Hippocampal formation (tissue), 2 donors: ENCODE data around the gene KLHL33.

ENCODE experiments used
- DNase-seq, 2 donors: peaks; one replicate each; lab custom pipeline; 2025; lab: John Stamatoyannopoulos, UW

Gene KLHL33

DNA sequence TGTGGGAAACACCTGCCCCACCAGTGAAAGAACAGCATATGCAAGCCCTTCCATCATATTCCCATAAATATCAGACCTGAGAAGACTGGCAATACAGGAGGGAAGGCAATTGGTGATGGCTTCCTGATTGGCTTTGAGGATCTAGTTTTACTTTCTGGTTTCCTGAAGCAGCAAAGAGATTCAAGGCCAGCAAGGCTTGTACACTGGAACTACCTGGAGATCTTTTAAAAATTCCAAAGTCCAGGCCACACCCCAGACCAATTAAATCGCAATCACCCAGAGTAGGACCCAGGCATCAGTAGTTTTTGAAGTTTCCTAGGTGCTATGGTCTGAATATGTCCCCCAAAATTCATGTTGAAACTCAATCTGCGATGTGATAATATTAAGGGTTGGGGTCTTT, 19.7 kb downstream of the KLHL33 start:
- no peak for DNase-seq

DNA sequence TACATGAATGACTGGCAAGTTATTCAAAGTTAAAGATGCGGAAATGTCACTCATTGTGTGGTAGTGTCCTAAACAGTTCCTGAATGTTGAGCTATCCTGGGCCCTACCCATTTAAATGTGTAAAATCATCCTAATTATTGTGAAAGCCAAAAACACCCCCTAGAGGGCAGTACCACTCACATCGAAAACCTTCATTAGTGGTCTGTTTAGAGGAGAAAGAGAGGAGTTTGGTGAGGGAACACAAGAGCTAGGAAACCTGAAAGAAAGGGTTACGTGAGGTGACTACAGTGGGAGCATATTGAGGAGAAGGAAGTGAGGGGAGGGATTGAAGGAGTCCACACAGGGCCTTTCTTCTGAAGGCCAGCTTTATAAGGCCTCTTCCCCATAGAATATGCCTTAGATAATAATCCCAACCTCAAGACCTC, 20.2 kb downstream of the KLHL33 start:
- peak in 1 of 2 donors; percentile 68 for DNase-seq

DNA sequence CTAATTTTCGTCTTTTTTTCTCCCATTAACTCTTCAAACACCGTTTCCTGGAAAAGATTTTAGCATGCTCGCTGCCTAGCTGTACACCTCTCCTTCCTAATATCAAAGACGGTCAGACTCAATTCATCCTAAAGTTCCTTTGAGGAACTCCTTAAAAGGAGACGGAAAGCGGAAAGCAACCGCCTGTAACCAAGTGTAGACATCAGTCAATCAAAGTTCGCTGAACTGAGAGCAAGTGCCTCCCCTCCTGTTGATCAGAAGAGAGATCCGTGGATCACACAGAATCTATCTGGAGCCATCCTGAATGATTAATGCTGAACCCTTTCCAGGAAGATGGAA, 22.3 kb downstream of the KLHL33 start:
- no peak for DNase-seq

DNA sequence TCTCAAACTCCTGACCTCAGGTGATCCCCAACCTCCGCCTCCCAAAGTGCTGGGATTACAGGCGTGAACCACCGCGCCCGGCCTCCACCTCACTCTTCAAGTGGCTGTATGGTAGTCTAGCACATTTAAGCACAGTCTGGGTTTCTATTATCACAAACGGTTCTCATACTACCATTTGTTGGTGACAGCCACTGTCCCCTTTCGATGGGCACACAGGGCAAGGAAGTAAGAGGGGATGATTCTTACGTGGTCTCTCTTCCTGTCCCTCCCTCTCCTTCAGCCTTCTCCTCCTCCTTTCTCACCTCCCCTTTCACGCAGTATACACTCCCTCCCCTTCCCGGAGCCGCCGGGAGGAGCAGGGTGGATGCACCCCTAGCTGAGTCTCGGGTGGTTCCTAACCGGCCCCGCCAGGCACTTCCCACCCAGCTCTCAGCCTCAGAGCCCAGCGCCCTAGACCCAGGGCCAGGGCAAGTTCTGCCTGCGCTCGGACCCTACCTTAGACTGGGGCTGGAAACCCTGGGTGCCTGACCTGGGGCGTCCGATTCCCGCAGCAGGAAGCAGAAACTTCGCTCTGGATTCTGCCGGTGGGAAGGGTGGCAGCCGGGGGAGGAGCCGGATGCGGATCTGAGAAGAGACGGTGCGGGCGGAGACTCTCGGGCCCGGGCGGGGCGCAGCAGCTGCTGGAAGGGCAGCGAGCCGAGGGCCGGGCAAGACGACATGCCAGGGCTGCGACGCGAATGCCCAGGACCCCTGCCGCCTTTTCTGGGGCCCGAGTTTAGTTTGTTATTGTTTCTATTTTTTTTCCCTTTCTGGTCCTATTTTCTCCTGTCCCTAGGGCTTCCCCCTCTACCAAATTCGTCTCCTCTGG, 22.9 kb downstream of the KLHL33 start, which contains the start of gene TEP1:
TSS of gene TEP1 (minus strand) at position 626 of the 868 bp plus-strand sequence. CDS start 5,062 bp downstream, outside the sequence.
- DNase-seq, result peak; percentile 69 to 75

DNA sequence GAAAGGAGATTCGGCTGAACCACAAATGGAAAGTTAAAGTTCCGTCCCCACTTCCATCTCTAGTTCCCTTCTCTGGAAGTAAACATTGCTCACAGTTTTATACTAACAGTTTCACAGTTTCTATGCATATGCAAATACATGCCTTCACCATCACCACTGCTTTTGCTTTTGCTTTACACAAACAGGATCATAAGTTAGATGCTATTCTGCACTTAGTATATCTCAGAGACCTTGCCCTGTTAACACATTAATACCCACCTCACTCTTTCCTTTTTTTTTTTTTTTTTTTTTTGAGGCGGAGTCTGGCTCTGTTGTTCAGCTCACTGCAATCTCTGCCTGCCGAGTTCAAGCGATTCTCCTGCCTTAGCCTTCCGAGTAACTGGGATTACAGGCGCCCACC, 23.6 kb downstream of the KLHL33 start:
- no peak for DNase-seq

DNA sequence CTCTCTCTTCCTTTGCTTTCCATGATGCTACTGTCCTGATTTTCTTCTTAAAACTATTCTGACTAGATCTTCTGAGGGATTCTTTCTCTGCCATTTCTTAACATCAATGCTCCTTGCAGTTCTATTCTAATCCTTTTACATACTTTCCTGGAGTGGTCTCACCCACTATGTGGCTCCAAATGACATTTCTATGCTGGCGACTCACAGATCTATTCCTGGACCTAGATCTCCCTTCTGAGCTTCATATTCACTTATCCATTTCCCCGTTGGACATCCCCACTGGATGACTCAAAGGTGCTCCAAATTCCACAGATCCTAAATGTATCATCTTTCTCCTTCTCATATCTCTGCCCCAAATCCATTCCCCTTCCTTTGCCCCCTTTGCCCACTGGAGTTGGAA, 26.7 kb downstream of the KLHL33 start:
- DNase-seq, result no peak

DNA sequence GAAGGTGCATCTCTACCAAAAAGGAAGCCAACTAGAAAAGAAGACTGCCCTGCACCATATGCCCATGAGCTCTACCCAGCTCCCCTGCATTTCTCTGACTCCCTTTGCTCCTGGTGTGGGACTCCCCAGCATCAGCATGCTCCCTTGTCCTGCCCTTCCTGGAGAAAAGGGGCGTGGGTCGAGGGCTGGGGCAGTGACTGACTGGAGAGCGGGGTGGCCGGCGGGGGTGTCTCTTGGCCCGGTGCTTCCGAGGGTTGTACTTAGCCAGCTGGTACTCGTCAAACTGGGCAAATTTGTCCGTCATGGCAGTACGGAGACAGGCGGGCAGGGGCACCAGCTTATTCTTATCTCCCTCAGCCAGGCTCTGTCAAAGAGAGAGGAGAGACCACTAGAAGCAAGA, 32.4 kb downstream of the KLHL33 start:
- no peak for DNase-seq

DNA sequence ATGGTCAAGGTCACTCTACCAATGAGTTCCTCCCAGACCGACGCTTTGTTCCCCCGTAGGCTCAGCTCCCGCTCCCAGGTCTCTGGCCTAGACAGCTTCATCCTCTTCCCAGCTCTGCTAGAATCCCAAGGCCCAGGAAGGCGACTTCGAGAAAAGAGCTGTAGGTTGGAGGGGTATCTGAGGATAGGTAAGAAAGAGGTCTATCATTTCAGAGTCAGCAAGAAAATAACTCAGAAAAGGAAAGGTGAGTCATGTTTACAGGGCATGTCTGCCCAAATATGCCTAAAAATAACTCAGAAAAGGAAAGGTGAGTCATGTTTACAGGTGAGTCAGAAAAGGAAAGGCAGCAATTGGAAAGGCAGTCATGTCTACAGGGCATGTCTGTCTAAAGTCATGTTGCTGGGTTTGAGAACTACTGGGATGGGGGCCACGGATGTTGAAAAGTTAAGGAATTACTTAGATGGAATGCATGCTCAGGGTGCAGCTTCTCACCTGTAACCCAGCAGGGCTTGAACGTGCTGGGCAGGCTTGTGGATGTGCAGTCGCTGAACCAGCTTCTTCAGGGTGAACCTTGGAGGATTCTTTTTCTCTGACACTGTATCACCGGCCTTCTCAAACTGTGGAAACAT, 34.9 kb downstream of the KLHL33 start:
- DNase-seq, result no peak

DNA sequence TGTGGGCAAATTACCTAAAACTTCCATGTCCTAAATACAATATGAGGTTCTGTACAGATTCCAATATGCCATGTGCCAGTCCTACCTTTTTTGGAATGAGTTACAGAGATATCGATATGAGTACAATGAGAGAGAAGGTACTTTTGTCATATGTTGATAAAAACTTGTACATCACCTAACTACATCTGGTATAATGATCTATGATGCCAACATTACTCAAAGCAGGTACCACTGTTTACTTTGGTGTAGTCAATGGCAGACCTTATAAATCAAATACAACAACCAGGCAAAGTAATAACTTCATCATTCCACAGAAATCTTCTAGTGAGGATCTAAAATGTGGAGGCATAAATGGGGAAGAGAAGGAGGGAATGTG, 35.4 kb downstream of the KLHL33 start:
- no peak for DNase-seq

DNA sequence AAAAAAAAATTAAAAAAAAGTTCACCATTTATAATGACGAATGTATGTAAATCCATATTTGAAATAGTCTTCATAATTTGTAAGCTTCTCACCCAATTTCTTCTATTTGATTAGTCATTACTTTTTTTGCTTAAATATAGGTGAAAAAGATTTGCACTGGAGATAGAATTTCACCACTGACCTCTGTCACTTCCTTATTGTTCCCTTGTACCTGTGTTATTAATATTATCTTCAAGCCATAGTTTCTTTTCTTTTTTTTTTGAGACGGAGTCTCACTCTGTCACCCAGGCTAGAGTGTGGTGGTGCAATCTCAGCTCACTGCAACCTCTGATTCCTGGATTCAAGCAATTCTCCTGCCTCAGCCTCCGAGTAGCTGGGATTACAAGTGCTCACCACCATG, 38.5 kb downstream of the KLHL33 start:
- DNase-seq, result no peak

DNA sequence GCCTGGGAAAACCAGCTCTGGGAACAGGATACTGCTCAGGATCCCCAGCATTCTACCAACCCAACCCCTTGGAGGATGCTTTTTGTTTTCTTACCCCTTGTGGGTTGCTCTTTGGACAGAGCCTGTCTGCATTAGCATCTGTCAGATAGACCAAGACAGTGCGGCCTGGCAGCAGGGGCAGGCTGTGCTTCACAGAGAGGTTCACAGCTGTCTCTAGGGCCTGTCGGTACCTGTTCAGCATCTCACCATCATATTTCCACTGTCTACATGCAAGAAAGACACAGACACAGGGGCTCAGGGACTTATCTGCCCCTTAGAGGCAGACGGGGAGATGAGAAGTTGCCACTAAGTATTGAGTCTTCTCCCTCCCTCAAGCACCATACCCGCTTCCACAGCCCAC, 44.5 kb downstream of the KLHL33 start:
- DNase-seq, result no peak

DNA sequence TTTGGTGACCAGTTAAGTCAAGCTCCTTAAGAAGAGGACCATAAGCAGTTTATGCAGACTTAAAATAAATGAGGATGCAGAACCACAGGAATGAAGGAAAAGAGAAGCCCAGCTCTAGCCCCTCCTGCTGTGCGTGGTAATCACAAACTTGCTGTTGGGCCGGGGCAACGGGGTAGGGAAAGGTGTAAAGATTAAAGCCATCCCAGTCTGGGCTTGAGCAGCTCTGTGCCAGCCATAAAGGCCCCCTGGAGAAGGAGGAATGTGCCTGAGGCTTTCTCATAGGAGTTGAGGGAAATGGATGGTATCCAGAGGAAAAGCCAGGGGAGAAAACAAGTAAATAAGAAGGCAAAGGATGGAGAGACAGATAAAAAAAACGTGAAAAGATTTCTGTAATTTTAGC, 47.8 kb downstream of the KLHL33 start:
- no peak for DNase-seq

DNA sequence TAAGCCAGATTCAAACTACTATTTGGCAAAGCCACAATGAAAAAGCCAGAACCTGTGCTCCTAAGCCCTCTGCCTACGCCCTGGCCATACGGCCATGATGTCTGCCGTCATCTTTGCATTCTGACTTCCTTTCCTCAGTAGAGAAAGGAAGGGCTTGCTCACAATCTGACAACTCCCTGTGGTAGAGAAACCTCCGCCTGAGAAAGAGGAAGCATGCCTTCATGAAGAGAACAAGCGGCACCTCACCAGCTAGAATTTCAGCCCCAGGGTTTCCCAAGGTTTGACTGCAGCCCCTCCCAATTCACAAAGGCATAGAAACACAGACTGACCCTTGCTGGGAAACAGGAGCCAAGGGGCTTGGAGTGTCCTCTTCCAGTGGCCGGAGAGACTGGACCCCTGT, 48.4 kb downstream of the KLHL33 start:
- DNase-seq, result no peak

DNA sequence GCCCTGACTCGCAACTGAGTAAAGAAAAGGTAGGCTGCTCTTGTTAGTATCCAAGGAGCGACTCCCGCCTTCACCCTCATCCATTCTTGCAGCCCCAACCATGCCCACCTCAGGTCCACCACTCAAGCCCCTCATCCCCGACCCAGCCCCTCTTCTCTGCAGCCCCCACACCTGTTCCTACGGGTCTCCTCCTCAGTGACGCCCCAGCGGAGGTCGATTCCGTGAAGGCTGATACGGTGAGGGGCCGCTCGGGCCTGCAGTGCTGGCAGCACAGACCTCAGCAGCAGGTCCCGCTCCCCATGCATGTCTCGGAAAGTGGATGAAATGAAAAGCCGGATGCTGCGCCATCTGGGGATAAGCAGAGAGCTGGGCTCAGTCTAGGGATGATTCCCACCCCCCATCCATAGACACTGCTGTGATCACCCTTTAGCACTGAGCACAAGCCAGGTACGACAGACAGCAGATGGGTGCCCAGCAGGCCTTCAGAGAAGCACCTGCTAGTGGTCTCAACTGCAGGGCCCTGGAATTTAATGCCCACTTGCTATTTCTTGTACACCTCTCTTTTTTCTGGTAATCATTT, 49.6 kb downstream of the KLHL33 start:
- DNase-seq, result no peak

DNA sequence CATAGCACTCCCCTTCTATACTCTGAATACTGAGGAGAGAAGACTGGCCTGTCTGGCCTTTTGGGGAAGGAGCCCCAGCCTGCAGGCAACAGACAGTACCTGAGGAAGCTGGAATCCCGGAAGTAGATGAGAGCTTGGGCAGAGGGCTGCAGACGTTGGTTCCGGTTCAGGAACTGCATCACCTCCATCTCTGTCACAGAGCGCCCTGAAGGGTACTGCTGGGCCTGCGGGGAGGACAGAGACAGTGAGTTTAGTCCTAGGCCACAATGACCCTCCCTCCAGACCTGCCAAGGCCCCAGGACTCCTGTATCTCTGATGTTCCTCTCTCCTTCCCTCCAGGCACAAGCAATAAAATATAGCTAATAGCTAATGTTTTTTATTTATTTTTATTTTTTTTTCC, 51.1 kb downstream of the KLHL33 start:
- DNase-seq, result no peak

DNA sequence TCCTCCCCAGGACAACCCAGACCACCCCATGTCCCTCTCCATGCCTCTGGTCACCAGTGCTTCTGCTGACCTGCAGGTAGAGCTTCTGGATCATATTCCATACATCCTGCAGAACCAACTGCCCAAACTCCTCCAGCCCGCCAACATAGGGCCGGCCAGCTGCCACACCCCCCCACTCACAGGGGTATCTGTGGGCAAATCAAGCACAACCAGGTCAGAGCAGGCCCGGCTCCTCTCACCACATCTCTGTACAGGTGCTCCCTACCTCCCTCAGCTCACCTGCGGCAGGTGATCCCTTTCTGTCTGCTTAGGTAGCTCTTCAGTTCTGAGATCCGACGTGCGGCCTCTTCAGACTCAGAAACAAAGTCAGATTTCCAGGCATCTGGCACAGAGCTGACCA, 51.6 kb downstream of the KLHL33 start:
- no peak for DNase-seq

DNA sequence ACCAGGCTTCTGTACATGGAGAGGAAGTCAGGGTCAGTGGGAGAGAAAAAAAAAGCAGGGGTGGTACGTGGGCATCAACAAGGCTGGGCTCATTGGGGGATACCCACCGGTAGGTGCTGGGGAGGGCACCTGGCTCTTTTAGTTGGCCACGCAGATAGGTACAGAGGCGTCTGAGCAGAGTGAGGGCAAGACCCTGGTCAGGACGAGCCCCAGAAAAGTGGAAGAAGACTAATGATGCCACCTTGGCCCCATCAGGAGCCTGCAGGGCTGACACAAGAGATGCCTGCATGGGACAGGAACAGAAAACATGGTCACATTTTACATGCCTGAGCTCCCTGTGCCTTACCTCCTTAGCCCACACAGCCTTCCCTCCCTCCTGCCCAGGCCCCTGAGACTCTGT, 52.3 kb downstream of the KLHL33 start:
- DNase-seq, result no peak

DNA sequence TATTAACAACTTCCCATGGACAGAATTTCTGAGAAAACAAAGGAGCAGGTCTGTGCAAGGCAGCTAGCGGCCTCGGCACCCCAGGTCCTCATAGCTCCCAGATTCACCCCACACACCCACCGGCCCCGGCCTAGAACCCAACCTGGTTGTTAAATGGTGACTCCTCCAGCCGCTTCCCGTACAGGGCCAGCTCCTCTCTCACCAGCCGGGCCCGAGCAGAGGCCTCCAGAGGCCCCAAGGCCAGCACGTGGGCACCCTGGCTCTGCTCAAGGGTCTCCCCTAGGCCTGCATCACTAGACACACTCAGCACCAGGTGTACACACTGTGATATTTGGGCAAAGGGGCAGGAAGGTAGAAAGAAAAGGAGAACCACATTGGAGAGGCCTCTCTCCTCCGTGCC, 52.9 kb downstream of the KLHL33 start:
- DNase-seq, result no peak

DNA sequence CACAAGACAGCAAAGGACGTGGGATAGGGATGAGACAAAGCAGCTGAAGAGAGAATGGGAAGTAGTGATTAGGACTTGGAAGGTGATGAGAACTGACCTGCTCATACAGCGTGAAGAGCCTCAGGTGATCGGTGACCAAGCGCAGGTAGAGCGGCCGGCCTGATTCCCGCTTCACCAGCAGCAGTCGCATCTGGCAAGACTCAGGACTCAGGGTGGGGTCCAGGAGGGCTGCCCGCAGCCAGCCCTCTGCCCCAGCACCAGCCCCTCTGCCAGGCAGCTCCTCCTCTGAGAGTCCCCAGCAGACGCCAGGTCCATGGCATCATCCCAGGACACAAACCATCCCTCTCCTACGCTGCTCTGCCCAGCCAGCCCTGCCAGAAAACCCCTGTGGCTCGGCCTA, 53.4 kb downstream of the KLHL33 start:
- no peak for DNase-seq

DNA sequence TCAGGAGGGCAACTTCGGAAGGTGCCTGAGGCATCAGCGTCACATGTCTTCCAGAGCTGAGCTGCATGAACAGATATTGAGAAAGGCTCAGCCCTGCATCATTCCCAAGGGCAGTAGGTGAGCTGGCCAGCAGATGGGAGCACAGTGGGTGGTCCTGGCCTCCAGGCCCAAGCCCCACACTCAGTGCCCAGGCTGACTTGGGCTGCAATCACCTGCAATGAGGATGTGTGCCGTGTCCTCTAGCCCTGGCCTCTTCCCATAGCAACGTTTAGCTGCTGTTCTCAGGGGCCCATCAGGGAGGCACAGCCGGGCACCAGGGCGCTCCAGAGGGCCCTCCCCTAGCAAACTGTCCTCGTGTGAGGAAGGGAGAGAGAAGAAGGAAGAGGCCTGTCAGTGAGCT, 54.6 kb downstream of the KLHL33 start:
- no peak for DNase-seq

DNA sequence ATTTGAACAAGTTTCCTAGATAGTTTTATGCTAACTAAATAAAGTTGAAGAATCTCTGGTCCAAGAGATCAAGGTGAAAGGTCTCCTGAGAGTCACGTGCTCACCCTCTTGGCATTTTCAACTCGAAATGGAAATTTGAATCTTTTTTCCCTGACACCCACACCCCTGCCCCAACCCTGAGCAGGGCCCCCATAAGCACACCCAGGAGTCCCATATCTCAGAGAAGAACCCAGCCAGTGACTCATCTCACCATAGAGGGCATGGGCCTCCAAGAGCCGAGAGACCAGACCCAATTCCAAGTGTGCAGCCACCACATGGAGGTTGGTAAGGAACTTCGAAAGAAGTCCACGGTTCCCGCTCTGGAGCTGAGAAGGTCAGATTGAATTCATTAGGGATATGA, 55.3 kb downstream of the KLHL33 start:
- no peak for DNase-seq

DNA sequence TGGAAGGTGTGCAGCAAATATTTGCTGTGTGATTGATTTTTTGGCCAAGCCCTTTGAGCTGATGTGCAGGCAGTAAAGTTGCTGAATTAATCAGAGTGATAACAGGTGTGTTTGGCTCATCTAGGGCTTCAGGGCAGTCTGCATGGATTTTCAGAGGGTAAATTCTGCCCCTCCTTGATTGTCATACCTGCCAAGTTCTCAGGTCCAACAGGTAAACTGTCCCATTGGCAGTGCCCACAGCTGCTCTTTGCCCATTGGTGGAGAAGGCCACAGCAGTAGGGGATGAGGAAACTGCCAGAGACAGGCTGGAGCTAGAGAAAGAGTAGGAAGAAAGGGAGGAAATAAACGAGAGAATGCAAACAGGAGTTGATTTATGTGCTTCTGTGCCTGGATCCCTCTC, 56.2 kb downstream of the KLHL33 start:
- no peak for DNase-seq

DNA sequence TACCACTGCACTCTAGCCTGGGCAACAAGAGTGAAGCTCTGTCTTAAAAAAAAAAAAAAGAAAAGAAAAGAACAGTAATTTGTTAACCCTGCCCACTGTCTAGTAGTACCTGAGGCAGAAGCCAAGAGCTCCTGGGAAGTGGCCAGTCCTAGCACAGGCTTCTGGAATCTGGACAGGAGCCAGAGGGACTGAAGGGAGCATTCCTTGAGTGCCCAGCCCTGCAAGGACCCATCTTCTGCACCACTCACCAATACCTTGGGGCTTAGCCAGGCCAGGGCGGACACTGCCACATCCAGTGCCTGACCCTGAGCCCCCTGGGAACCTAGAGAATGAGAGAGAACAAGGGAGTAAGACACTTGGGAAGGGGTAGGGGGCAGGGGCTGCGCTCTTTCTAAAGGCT, 58.8 kb downstream of the KLHL33 start:
- no peak for DNase-seq
